KMS-11 (cell line): Measurements from ENCODE around the gene STYX.

Source experiments
- H2AFZ ChIP-seq: fragments of 200-600 bp; sonication (generic); 2 replicates; pipeline ENCODE4 v1.6.1; 2016; ENCODE audit warnings: antibody characterized with exemption, mixed run types, low read depth
- H3K27ac ChIP-seq: fragments of 200-600 bp; sonication (generic); 2 replicates; pipeline ENCODE4 v1.6.1; 2016; ENCODE audit warnings: mild to moderate bottlenecking, mixed run types
- H3K27me3 ChIP-seq: fragments of 200-600 bp; sonication (generic); 2 replicates; pipeline ENCODE4 v1.6.1; 2017; ENCODE audit warnings: mild to moderate bottlenecking, low read depth, mixed run types, moderate library complexity; ENCODE audit not compliant: insufficient read depth
- H3K36me3 ChIP-seq: fragments of 200-600 bp; sonication (generic); 2 replicates; pipeline ENCODE4 v1.6.1; 2017; ENCODE audit warnings: mild to moderate bottlenecking, mixed run types; ENCODE audit not compliant: insufficient read depth
- H3K4me1 ChIP-seq: fragments of 200-600 bp; sonication (generic); 2 replicates; pipeline ENCODE4 v1.6.1; 2016; ENCODE audit warnings: mild to moderate bottlenecking, low read depth, mixed run types; ENCODE audit not compliant: poor library complexity, severe bottlenecking
- H3K4me2 ChIP-seq: fragments of 200-600 bp; sonication (generic); 2 replicates; pipeline ENCODE4 v1.7.0; 2016; ENCODE audit warnings: mild to moderate bottlenecking, mixed run types
- H3K4me3 ChIP-seq: fragments of 200-600 bp; sonication (generic); IDR thresholded peaks from 2 replicates; pipeline ENCODE4 v1.6.1; 2017; ENCODE audit warnings: low read depth, low read length, mixed read lengths; ENCODE audit not compliant: insufficient read depth
- H3K79me2 ChIP-seq: fragments of 200-600 bp; sonication (generic); 2 replicates; pipeline ENCODE4 v1.6.1; 2016; ENCODE audit warnings: low read depth, mixed run types; ENCODE audit not compliant: insufficient read depth
- H3K9ac ChIP-seq: fragments of 200-600 bp; sonication (generic); 2 replicates; pipeline ENCODE4 v1.6.1; 2016; ENCODE audit warnings: mild to moderate bottlenecking, mixed run types
- H4K20me1 ChIP-seq: fragments of 200-600 bp; sonication (generic); 2 replicates; pipeline ENCODE4 v1.6.1; 2016; ENCODE audit warnings: mild to moderate bottlenecking, mixed run types; ENCODE audit not compliant: insufficient read depth
- CTCF ChIP-seq: fragments of 200-600 bp; sonication (generic); conservative IDR thresholded peaks from 2 replicates; pipeline ENCODE4 v1.6.1; 2017; ENCODE audit warnings: low read depth, mild to moderate bottlenecking, antibody characterized with exemption, low read length, moderate library complexity, mixed read lengths

Gene STYX

GRCh38 chr14:52703664-52704063 is 26.3 kb upstream of the STYX start:
- no peaks in the 10 kb centered on the region; the same call in 1 of the 2 replicates for H3K36me3 ChIP-seq
- TF ChIP-seq CTCF = no peak

GRCh38 chr14:52706286-52706685 is 23.7 kb upstream of the STYX start:
- Histone ChIP-seq H4K20me1 (no peaks in the 10 kb centered on the region), H3K27me3 (no peaks in the 10 kb centered on the region), H3K4me2 (peak overlapping the region; percentile 55), H2AFZ (peak overlapping the region; percentile 77), H3K9ac (peak overlapping the region; percentile 77; the same call in 1 of the 2 replicates), H3K36me3 (peaks cover under 1% of the 10 kb centered on the region; the same call in 1 of the 2 replicates), H3K4me1 (peaks cover 28% of the 10 kb centered on the region), H3K4me3 (no peak overlapping the region), H3K27ac (peak overlapping the region; percentile 74; the same call in 1 of the 2 replicates), H3K79me2 (peaks cover 34% of the 10 kb centered on the region)
- no peak for TF ChIP-seq CTCF

More at GRCh38 chr14:52703664-52704063, 26.3 kb upstream of the STYX start:
- no peaks in the 10 kb centered on the region for H3K27me3 ChIP-seq
- no peak overlapping the region for H3K4me3 ChIP-seq
- H4K20me1 ChIP-seq = no peaks in the 10 kb centered on the region
- H3K4me1 ChIP-seq = peaks cover 10% of the 10 kb centered on the region
- no peak overlapping the region for H3K4me2 ChIP-seq
- no peak overlapping the region for H3K9ac ChIP-seq
- peaks cover 16% of the 10 kb centered on the region for H3K79me2 ChIP-seq
- H3K27ac ChIP-seq = no peak overlapping the region
- no peak overlapping the region for H2AFZ ChIP-seq

GRCh38 chr14:52706724-52707706 is 23.0 kb upstream of the STYX start, which contains the start of gene PSMC6:
TSS of gene PSMC6 (plus strand) at chr14:52707200. CDS start at chr14:52707220, 20 bp downstream.
- Histone ChIP-seq H2AFZ (peak within 1 kb of the TSS; percentile 87), H4K20me1 (no peaks in the 10 kb centered on the region), H3K9ac (peak within 1 kb of the TSS; percentile 77), H3K4me3 (no peak within 1 kb of the TSS), H3K4me2 (peak within 1 kb of the TSS; percentile 76), H3K27me3 (no peaks in the 10 kb centered on the region), H3K27ac (peak within 1 kb of the TSS; percentile 74), H3K4me1 (peaks cover 31% of the 10 kb centered on the region), H3K36me3 (peaks cover 3% of the 10 kb centered on the region; the same call in 1 of the 2 replicates), H3K79me2 (peaks cover 34% of the 10 kb centered on the region)
- no peak for TF ChIP-seq CTCF

GRCh38 chr14:52711666-52712065 is 18.3 kb upstream of the STYX start:
- Histone ChIP-seq H2AFZ (no peak overlapping the region), H3K36me3 (peaks cover 6% of the 10 kb centered on the region; the same call in 1 of the 2 replicates), H3K27ac (no peak overlapping the region), H3K79me2 (peaks cover 34% of the 10 kb centered on the region), H3K9ac (no peak overlapping the region), H3K4me1 (peaks cover 27% of the 10 kb centered on the region), H3K4me3 (no peak overlapping the region), H3K27me3 (no peaks in the 10 kb centered on the region), H3K4me2 (peak overlapping the region; percentile 16; the same call in 1 of the 2 replicates), H4K20me1 (no peaks in the 10 kb centered on the region)
- no peak for TF ChIP-seq CTCF
